CD4-positive, alpha-beta T cell treated with Interleukin-17A for 4 hours (primary cell): ENCODE results near the gene DISC1.

Experiments
- DNase-seq: peaks from one replicate; pipeline ENCODE4 v3.0.0-alpha.2; 2020; ENCODE audit warnings: mixed read lengths

DISC1 gene

GRCh38 chr1:232018231-232019025 is 391.8 kb downstream of the DISC1 start:
- DNase-seq = no peak

DNA sequence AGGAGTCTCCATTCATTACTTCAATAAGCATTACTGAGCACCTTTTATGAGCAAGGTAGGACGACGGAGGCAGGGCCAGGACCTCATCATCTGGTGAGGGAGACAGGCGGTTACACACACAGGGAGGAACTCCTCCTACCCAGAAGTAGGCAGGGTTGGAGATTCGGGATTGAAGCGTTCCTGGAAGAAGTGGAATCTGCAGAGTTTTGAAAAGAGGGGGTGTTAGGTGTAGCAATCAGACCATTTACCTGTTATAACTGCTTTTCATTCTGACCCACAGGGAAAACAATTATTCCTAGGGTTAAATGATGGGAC is 392.4 kb downstream of the DISC1 start:
- DNase-seq = no peak

DNA sequence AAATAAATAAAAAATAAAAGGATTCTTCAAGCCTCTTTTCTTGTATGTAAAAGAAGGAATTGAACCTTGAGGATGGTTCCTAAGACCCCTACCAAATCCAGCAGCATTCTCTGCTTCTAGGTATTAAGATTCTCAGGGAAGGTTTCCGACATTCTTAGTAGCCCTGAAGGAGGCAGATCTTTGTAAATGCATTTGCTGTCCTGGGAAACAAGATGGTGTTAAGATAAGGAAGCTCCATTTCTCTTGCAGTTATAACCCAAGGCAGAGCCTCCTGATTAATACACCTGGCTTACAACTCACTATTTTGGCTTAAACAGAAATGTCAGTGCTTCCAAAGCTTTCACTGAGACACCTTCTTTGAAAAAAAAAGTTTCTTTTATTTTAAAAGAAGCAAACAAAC is 393.8 kb downstream of the DISC1 start:
- DNase-seq = no peak

GRCh38 chr1:232029315-232029714 is 402.7 kb downstream of the DISC1 start:
- no peak for DNase-seq

DNA sequence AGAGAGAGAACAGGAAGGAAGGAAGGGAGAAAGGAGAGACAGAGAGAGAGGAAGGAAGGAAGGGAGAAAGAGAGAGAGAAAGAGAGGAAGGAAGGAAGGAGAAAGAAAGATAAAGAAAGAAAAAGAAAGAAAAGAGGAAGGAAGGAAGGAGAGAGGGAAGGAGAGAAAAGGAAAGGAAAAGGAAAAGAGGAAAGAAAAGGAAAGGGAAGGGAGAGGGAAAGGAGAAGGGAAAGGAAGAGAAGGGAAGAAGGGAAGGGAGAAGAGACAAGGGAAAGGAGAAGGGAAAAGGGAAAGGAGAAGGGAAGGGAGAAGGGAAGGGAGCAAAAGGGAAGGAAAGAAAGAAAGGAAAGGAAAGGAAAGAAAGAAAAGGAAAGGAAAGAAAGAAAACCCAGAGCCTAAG is 404.6 kb downstream of the DISC1 start:
- no peak for DNase-seq

GRCh38 chr1:232033285-232033684 is 406.7 kb downstream of the DISC1 start:
- DNase-seq = no peak

- DNase-seq = no peak
Observed at GRCh38 chr1:232034556-232034955, 408.0 kb downstream of the DISC1 start.

DNA sequence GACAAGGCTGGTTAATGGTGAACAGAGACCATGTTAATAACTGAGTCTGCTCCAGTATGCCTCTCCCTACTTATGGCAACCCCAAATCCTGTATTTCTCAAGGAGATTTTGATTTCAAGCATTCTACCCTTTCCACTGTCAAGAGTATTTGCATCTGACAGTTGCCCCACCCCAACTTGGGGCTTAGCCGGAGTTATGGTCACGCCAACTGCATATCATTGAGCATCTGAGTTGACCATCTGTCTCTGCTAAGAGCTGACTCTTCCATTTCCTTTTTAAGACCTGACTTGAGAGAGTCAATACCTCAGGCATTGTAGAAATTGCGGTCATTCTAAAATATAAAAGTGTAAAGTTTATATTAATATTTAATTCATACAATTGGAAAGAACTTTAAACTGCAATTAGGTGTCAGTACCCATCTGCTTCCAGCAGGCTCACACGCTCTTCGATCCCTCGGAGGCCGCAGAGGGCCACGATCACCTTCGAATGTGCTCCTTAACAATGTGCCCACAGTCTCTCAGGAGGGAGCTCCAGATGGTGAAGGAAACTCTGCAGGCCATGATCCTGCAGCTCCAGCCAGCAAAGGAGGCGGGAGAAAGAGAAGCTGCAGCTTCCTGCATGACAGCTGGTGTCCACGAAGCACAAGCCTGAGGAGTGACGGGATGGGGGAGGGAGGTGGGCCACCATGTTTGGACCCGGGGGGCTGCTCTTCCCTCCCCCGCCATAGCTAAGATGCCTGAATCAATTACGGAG is 409.8 kb downstream of the DISC1 start:
- DNase-seq = no peak

GRCh38 chr1:232037774-232038388 is 411.3 kb downstream of the DISC1 start:
- no peak for DNase-seq

DNA sequence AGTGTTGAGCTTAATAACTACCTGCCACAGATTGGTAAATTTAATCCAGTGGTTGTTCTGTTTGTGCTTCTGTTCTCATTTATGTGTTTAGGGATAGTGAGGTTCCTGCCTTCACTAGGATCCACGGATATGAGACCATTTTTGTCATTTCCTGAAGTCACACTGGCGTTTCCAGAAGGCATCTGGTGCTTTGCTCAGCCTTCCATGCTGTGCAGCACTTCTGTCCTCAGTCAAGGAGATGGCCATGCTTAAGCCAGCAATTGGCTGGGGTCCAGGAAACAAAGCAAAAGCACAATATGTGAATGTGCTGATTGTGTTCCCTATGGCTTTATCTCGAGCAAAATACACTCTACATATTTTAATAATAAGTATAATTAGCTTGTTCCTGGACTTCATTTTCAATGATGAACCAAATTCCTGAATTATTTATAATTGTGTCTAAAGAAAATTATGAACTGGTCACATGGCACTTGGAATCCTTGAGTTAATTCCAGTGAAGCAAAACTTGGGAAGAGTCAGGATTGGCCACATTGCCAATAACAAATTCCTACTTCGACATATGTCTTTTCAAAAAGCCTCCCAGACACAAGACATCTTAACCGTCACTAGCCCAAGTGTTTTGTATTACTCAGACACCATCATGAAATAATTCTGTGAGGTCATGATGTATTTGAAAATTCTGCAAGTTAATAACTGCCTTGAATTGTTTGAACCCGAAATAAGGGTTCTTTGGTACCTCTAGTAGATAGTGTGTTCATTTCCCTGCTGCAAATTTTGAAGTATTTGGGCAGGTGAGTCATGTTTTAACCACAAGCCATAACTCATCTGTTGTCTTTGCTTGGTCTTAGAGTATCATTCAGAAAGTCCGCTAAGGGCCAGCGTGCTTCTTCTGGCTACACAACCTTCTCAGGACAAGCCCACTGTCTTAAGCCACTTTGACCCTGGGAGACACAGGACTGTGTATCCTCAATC is 412.4 kb downstream of the DISC1 start:
- no peak for DNase-seq

DNA sequence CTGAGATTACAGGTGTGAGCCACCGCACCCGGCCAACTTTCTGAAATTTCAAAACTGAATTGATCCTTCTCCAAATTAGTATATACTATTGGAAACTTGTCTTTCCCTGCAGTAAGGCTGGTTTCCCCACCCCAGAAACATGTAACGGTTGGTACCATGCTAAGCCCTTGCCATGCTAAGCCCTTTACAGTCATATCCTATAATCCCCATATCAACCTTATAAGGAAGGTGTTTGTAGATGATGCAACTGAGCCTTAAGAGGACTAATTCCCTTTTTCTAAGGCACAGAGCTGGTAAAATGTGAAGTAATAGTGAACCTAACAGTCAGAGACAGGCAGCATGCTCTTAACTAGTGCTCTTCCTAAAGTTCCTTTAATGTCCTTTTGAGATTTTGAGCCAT is 413.7 kb downstream of the DISC1 start:
- no peak for DNase-seq

GRCh38 chr1:232044728-232045127 is 418.1 kb downstream of the DISC1 start:
- no peak for DNase-seq

DNA sequence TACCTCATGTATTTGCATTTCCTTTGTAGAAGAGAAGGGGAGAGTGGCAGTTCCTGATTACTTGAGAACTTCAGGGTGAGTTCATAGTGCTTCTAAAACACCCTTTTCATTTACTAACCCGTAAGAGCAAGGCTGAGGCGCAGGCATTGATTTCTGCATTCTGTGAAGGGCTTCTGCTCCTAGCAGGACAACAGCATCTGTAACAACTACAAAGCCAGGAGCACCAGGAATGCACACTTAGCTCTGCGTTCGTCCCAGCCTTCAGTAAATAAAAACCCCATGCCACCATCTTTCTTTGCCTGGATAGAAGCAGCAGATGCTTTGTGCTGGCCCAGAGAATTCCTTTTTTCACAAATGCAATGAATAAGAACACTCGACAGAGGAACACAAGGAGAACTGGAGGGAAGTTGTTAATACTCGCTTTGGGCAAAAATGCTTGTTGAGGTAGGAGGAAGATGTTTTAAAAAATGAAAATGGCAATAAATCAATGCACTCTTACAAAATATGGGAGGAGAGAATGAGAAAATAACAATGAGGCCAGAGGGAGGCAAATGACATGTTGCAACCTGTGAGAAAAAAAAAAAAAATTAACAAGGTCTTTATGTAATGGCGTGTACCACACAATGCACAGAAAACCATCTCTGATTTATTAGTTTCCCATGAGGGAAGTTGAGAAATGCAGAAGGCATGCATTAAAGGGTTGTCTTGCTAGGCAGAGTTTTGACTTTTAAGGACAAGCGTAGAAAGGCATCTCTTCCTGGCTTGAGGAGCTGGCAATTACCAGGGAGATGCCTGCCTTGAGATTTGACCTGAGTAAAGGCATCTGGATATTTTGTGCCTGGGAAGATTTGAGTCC is 418.8 kb downstream of the DISC1 start:
- DNase-seq = no peak

DNA sequence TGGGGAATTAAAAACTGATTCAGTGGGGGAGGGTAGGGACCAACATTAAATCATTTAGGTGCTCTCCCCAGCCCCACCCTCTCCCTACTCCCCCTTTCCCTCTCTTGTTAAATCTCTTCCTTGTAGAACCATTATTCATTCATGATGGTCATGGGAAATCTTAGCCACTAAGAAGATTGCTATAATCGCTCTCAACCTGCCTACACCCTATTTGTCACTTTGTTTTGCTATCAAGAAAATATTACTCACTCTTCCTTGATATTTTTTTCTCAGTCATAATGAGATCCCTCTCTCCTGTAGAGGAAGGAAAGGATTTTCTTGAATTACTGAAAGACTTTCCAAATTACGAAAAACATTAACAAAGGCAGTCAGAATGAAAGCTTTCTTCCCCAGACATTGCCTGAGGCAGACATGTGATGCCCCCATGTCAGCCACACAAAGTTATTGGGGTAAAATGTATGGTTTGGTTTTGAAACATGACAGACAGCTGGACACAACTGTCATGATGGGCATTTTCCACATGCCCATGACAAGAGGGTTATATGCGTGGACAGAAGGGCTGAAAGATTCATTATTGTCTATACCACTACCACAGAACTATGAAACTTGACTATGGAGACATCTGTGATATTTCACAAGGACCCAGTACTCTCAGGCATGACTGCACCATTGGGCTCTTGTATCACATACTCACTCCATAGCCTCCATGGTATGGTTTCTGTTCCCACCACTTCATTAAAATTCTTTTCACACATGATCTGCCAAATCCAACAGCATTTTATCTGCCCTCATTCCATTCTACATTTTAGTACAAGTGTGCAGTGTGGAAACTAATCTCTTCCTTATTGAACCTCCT is 420.1 kb downstream of the DISC1 start:
- DNase-seq = no peak

- no peak for DNase-seq
Observed at GRCh38 chr1:232047473-232047872, 420.9 kb downstream of the DISC1 start.

- no peak for DNase-seq
Observed at GRCh38 chr1:232048481-232048880, 421.9 kb downstream of the DISC1 start.

DNA sequence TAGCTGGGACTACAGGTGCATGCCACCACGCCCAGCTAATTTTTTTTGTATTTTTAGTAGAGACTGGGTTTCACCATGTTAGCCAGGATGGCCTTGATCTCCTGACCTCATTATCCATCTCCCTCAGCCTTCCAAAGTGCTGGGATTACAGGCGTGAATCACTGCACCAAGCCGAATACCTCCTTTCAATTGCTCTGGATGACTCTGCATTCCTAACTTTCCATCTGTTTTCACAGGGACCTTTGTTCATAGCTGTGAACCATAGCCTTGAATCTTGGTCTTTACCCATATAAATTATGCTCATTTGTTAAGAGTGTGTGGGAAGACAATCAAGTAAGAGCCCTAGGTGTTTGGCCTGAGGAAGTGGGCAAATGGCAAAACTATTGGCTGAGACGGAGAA is 422.7 kb downstream of the DISC1 start:
- DNase-seq = no peak

DNA sequence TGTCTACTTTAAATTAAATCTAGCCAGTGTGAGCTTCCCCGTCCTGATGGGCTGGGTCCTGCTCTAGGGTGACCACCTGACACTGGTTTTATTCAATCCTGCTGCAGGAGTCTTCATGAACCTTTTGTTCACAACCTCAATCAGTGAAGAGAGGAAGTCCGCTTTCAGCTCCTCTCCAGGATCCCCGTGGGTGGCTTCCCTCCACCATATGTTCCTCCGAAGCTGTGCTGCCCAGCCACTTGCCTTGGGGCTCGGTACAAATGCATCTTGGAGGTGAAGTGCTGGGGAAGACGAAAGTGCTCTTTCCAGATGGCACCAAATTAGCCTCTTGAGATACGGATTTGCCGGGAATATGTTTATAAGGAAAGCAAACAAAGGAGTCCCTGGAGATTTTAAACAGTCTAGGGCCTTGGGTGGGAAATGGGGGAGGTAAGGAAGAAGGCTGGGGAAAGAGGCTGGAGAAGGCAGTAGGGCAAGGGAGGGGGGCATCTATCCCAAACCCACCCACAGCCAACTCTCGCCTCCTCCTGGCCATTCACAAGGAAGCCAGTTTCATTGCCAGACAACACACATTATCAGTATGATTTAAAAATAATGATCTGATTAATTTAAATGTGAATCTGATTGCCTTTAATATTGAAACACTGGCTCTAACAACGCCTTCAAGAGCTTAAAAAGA is 430.8 kb downstream of the DISC1 start:
- no peak for DNase-seq

DNA sequence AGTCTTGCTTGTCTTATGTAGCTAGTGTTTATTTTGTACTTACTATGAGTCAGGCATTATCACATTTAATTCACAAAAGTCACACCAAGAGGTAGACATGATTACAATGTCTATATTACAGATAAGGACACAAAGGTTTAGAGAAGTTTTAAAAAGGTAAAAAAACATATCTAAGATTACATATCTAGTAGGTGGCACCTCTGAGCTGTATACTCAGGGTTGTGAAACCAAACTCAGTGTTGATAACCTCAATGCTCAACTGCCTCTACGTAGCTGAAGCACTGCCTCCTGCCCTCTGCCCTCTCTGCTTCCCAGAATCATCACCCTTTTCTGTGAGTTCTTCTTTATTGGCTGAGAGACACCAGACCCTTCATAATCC is 431.3 kb downstream of the DISC1 start:
- no peak for DNase-seq

- DNase-seq = no peak
Observed at GRCh38 chr1:232059726-232060374, 433.3 kb downstream of the DISC1 start.
